SK-N-SH (cell line): ENCODE results near the gene PRTFDC1. TPM values are rescaled to one million over a fixed set of nuclear protein-coding genes. Genes with fewer than 3 reads are reported as not detected.

Experiments
- CTCF ChIA-PET: fragments of 300-600, 350-600 bp; formaldehyde crosslinking; extraction: SDS; loops from one replicate; lab custom pipeline; 2021; lab: Yijun Ruan, JAX
- POLR2A ChIA-PET: fragments of 350-600 bp; sonication (Branson Sonifier 250); formaldehyde crosslinking; extraction: SDS; loops from one replicate; lab custom pipeline; 2020; ENCODE audit warnings: antibody characterized with exemption, inconsistent platforms; lab: Yijun Ruan, JAX
- DNase-seq: peaks from one replicate; pipeline ENCODE4 v3.0.0; 2012
- H2AFZ ChIP-seq: fragments of 200-600 bp; sonication (generic); 2 replicates; pipeline ENCODE4 v1.8.1; 2016; ENCODE audit warnings: antibody characterized with exemption, mild to moderate bottlenecking, low read depth
- H3F3A ChIP-seq: fragments of 200-600 bp; sonication (generic); replicated peaks from 2 replicates; pipeline ENCODE3; 2016; ENCODE audit warnings: antibody characterized with exemption, mild to moderate bottlenecking; ENCODE audit not compliant: insufficient read depth
- H3K27ac ChIP-seq, 2 experiments: fragments of 200-500 bp in 1 of 2; fragments of 200-600 bp in 1 of 2; sonication (Bioruptor generic) in 1 of 2; sonication (generic), shearing (Covaris generic) in 1 of 2; 2 replicates each; pipeline versions ENCODE4 v1.5.1 to v1.6.1; 2014 to 2016; ENCODE audit warnings: low read depth in 2 of 2, inconsistent platforms in 1 of 2, low read length in 1 of 2, mild to moderate bottlenecking in 1 of 2, mixed read lengths in 1 of 2
- H3K27me3 ChIP-seq: fragments of 200-600 bp; sonication (generic), shearing (Covaris generic); 2 replicates; pipeline ENCODE4 v1.6.1; 2016; ENCODE audit warnings: mixed run types; ENCODE audit not compliant: insufficient read depth
- H3K36me3 ChIP-seq, 2 experiments: fragments of 200-500 bp in 1 of 2; fragments of 200-600 bp in 1 of 2; sonication (Bioruptor generic) in 1 of 2; sonication (generic) in 1 of 2; replicated peaks in 1 of 2; 2 replicates each; pipeline versions ENCODE3 to v1.5.1; 2014 to 2016; ENCODE audit warnings: low read length in 1 of 2, mild to moderate bottlenecking in 1 of 2; ENCODE audit not compliant: insufficient read depth in 2 of 2, control insufficient read depth in 1 of 2
- H3K4me1 ChIP-seq, 2 experiments: fragments of 200-500 bp in 1 of 2; fragments of 200-600 bp in 1 of 2; sonication (Bioruptor generic) in 1 of 2; sonication (generic), shearing (Covaris generic) in 1 of 2; 2 replicates each; pipeline versions ENCODE4 v1.5.1 to v1.6.1; 2014 to 2016; ENCODE audit warnings: low read depth in 1 of 2, low read length in 1 of 2, mixed run types in 1 of 2; ENCODE audit not compliant: insufficient read depth in 2 of 2, control insufficient read depth in 1 of 2
- H3K4me2 ChIP-seq: fragments of 200-600 bp; sonication (generic), shearing (Covaris generic); 2 replicates; pipeline ENCODE4 v1.6.1; 2017; ENCODE audit warnings: mixed run types
- H3K4me3 ChIP-seq, 2 experiments: fragments of 200-500 bp in 1 of 2; fragments of 200-600 bp in 1 of 2; sonication (Bioruptor generic) in 1 of 2; sonication (generic), shearing (Covaris generic) in 1 of 2; 2 replicates each; pipeline versions ENCODE4 v1.5.1 to v1.8.1; 2014 to 2016; ENCODE audit warnings: low read depth in 2 of 2, inconsistent platforms in 1 of 2, low read length in 1 of 2, mild to moderate bottlenecking in 1 of 2, mixed read lengths in 1 of 2, moderate library complexity in 1 of 2
- H3K79me2 ChIP-seq: fragments of 200-600 bp; sonication (generic); 2 replicates; pipeline ENCODE4 v1.8.1; 2017; ENCODE audit warnings: mild to moderate bottlenecking; ENCODE audit not compliant: insufficient read depth
- H3K9ac ChIP-seq: fragments of 200-600 bp; sonication (generic); 2 replicates; pipeline ENCODE4 v1.6.1; 2017; ENCODE audit warnings: mixed run types
- H3K9me2 ChIP-seq: fragments of 200-600 bp; sonication (generic); 2 replicates; pipeline ENCODE4 v1.6.1; 2017; ENCODE audit warnings: mixed run types
- H3K9me3 ChIP-seq: fragments of 200-600 bp; sonication (generic); 2 replicates; pipeline ENCODE4 v1.6.1; 2017; ENCODE audit warnings: mixed run types, mild to moderate bottlenecking, moderate library complexity
- H4K20me1 ChIP-seq: fragments of 200-600 bp; sonication (generic); 2 replicates; pipeline ENCODE4 v1.6.1; 2017; ENCODE audit warnings: mild to moderate bottlenecking, mixed run types; ENCODE audit not compliant: insufficient read depth
- CHD2 ChIP-seq: fragments of 150-350 bp; IDR thresholded peaks from 2 replicates; pipeline ENCODE4 v1.6.1; 2018; ENCODE audit warnings: low read length; ENCODE audit not compliant: partially characterized antibody
- FOSL2 ChIP-seq: IDR thresholded peaks from 2 replicates; pipeline ENCODE4 v1.4.0; 2012; ENCODE audit warnings: low read depth, mild to moderate bottlenecking, moderate library complexity, borderline replicate concordance
- GATA2 ChIP-seq: sonication (generic); formaldehyde crosslinking; IDR thresholded peaks from 2 replicates; pipeline ENCODE4 v1.5.0; 2020; ENCODE audit warnings: mild to moderate bottlenecking, missing genetic modification reagents
- MEF2A ChIP-seq: IDR thresholded peaks from 2 replicates; pipeline ENCODE4 v1.4.0; 2012; ENCODE audit warnings: low read depth, borderline replicate concordance
- MXI1 ChIP-seq: IDR thresholded peaks from 2 replicates; pipeline ENCODE4 v1.6.1; 2012; ENCODE audit warnings: mild to moderate bottlenecking, low read depth, low read length, improper control_type of control experiment
- NRF1 ChIP-seq: IDR thresholded peaks from 2 replicates; pipeline ENCODE4 v1.6.1; 2012; ENCODE audit warnings: low read depth, mild to moderate bottlenecking, low read length
- TCF12 ChIP-seq: IDR thresholded peaks from 2 replicates; pipeline ENCODE4 v1.4.0; 2012
- TEAD4 ChIP-seq: IDR thresholded peaks from 2 replicates; pipeline ENCODE4 v1.4.0; 2012; ENCODE audit warnings: mild to moderate bottlenecking, borderline replicate concordance; ENCODE audit not compliant: insufficient read depth
- ZBTB33 ChIP-seq: IDR thresholded peaks from 2 replicates; pipeline ENCODE4 v1.4.0; 2012; ENCODE audit warnings: low read depth, borderline replicate concordance
- WGBS: methylation state at CpG from one replicate; pipeline ENCODE4 v1.1.6; 2017; ENCODE audit warnings: low lambda C conversion rate; 5-methylcytosine and 5-hydroxymethylcytosine counted together
- polyA plus RNA-seq, 3 experiments: library from polyadenylated mRNA; depleted of rRNA; stranded (reverse); fragments of >200 nt; gene quantifications; 2 replicates each; pipeline ENCODE4 v1.2.3, GENCODE V29; 2012

PRTFDC1 gene
- polyA plus RNA-seq, 1 of the 3 experiments (the other 2 are of a cell fraction), result 6.6 TPM

- Histone ChIP-seq H3K27me3 (no peaks in the 10 kb centered on the region), H3K4me1 (0 out of 4 replicates have a peak, but pooled peaks cover 0 to 5% of the 10 kb centered on the region in 2 experiments), H3K4me2 (no peak overlapping the region), H3K4me3 (no peak overlapping the region), H3K79me2 (no peaks in the 10 kb centered on the region), H3K36me3 (no peaks in the 10 kb centered on the region), H3K9me2 (no peaks in the 10 kb centered on the region), H3K27ac (no peak overlapping the region), H3K9me3 (no peaks in the 10 kb centered on the region), H3K9ac (no peak overlapping the region), H2AFZ (no peak overlapping the region), H4K20me1 (no peaks in the 10 kb centered on the region), H3F3A (peaks cover 3% of the 10 kb centered on the region)
- CTCF ChIA-PET, result interaction anchor here (0.7 kb wide), 1 partner anchor 32 kb away, joined by 3 read pairs; no protein-coding TSS in a partner anchor
- POLR2A ChIA-PET, result no interaction called here
- no peak for DNase-seq
- WGBS, result 77% methylated on average over 9 of the region's 9 CpGs
- no peak for TF ChIP-seq CHD2
- TF ChIP-seq FOSL2, result no peak
- no peak for TF ChIP-seq TCF12
- no peak for TF ChIP-seq MEF2A
- no peak for TF ChIP-seq NRF1
- no peak for TF ChIP-seq TEAD4
- TF ChIP-seq MXI1, result no peak
Observed at GRCh38 chr10:24849501-24850299, 102.7 kb downstream of the PRTFDC1 start.

- DNase-seq, result no peak
- H2AFZ ChIP-seq, result no peak overlapping the region
- no peaks in the 10 kb centered on the region for H3K9me2 ChIP-seq
- no peak overlapping the region for H3K27ac ChIP-seq
- H3F3A ChIP-seq, result peaks cover under 1% of the 10 kb centered on the region
- H3K4me2 ChIP-seq, result no peak overlapping the region
- 0 out of 4 replicates have a peak, but pooled peaks cover 0 to 5% of the 10 kb centered on the region in 2 experiments for H3K4me1 ChIP-seq
- H4K20me1 ChIP-seq, result no peaks in the 10 kb centered on the region
- TF ChIP-seq ZBTB33, result no peak
- TF ChIP-seq GATA2 (CRISPR knock-in tag), result no peak
- POLR2A ChIA-PET, result no interaction called here
- CTCF ChIA-PET, result no interaction called here
- H3K4me3 ChIP-seq, result no peak overlapping the region
- H3K36me3 ChIP-seq, result no peaks in the 10 kb centered on the region
- H3K9ac ChIP-seq, result no peak overlapping the region
- no peaks in the 10 kb centered on the region for H3K27me3 ChIP-seq
- 82% methylated on average over 6 of the region's 6 CpGs for WGBS
- H3K79me2 ChIP-seq, result no peaks in the 10 kb centered on the region
- H3K9me3 ChIP-seq, result no peaks in the 10 kb centered on the region
Observed at GRCh38 chr10:24849051-24849450, 103.4 kb downstream of the PRTFDC1 start.
